Dermis microvascular lymphatic vessel endothelial cell (primary cell): Measurements from ENCODE around the gene HOGA1. TPM values are rescaled to one million over a fixed set of nuclear protein-coding genes. Genes with fewer than 3 reads are reported as not detected.
A peak's percentile ranks its signal among the peaks of the same experiment; 100 is the strongest.
"Not testable (repeated sequence)": the region's sequence is repeated elsewhere in the genome, so short reads cannot be mapped to it uniquely, and the experiment has no call there.

Source experiments
- DNase-seq, 2 donors: peaks; one replicate each; pipeline versions ENCODE4 v3.0.0 to v3.0.0-alpha.2; 2010; ENCODE audit warnings: low read depth in 2 of 2
- total RNA-seq: library from RNA; depleted of rRNA; stranded (reverse); fragments of >200 nt; gene quantifications from 2 replicates; pipeline ENCODE4 v1.2.1, GENCODE V29; 2014

The HOGA1 gene
- total RNA-seq, 1 donor from 2014 or later, result 0.77 TPM

DNA sequence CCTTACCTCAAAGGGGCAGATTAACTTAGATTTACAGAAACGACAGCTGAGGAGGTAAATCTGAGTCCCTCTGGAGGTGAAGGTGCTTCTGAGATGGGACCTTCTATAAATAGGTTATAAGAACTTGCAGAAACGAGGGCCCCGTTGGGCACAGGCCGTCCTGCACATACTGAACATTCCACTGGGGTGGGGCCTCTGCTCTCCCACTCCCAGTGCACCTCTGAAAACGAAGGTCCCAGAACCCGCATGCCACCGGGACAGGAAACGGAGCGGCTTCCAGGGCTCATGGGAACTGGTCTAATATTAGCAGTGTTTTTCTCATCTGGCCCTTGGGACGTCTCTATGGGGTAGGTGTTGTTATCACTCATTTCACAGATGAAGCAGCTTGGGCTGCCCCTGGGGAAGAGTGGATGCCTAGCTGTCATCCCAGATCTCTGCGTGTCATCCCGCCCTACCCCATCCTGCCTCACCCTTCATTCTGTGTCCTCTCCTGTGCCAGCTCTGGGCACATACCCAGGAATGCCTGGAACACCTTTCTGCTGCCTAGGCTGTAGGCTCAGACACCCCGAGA, 24.9 kb downstream of the HOGA1 start:
- DNase-seq, result no peak

DNA sequence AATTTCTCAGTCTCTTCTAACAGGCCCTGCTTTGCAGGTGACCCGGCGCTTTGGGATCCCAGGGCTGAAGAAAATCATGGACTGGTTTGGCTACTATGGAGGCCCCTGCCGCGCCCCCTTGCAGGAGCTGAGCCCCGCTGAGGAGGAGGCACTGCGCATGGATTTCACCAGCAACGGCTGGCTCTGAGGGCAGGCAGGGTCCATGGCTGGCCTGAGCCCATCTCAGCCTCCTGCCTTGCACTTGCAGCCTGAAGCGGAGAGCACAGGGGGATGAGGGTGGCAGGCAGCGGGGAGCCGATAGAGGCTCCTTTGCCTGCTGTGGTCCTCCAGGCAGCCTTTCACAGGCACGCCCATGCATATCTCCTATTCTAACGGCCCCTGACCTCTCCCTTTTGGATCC, 27.3 kb downstream of the HOGA1 start:
- DNase-seq, result no peak

DNA sequence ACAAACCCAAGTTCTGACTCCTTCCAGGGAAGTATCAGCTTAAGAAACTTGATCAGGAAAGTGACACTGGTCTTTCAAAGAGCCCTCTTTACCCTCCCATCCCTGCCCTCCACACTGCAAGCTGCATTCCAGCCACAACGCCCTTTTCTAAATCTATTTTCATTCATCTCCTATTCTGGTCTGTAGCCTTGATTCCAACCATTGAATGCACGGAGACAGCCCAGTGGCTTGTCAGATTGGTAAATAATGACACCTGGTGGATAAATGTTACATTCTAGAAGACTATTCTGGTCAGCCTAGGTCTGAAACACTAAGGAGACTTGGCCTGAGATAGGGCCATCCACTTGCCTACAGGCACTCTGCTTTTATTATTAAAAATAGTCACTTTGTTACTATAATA, 28.2 kb downstream of the HOGA1 start:
- peak; percentile 62 to 74 for DNase-seq

DNA sequence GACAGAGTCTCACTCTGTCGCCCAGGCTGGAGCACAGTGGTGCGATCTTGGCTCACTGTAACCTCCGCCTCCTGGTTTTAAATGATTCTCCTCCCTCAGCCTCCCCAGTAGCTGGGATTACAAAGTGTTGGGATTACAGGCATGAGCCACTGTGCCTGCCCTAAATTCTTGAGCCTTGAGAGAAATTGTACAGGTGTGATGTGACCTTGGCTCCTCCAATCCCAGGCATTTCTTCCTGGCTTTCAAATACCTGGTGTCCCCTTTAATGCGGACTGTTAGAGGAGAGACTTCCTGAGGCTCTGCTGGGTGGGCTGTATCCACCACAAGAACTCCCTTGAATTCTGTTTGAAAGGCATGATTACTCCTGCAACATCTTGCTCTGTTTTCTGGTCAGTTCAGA, 34.1 kb downstream of the HOGA1 start:
- DNase-seq, result no peak

DNA sequence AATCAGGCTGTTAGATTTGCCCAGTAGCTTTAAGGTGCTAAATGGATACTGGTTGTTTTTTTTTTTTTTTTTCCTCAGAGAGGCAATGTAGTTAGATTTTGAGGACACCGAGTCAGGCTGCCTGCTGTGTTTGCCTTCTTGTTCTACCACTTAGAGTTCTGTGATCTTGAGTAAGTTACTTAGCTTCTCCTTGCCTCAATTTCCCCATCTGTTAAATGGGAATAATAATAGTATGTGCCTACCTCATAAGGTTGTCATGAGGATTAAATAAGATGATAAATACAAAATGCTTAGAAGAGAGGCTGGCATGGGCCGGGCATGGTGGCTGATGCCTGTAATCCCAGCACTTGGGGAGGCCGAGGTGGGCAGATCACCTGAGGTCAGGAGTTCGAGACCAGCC, 34.5 kb downstream of the HOGA1 start:
- no peak for DNase-seq

DNA sequence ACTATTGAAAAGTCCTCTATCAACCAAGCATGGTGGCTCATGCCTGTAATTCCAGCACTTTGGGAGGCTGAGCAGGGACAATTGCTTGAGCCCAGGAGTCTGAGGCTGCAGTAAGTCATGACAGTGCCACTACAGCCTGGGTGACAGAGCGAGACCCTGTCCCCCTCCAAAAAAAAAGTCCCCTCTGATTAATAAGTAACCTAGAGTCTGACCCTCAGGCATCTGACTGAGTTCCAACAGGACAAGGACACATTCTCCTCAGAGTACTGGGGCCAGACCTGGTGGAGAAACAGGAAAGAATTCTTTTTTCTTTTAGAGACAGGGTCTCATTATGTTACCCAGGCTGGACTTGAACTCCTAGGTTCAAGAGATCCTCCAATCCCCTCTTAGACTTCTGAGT, 39.1 kb downstream of the HOGA1 start:
- no peak for DNase-seq

DNA sequence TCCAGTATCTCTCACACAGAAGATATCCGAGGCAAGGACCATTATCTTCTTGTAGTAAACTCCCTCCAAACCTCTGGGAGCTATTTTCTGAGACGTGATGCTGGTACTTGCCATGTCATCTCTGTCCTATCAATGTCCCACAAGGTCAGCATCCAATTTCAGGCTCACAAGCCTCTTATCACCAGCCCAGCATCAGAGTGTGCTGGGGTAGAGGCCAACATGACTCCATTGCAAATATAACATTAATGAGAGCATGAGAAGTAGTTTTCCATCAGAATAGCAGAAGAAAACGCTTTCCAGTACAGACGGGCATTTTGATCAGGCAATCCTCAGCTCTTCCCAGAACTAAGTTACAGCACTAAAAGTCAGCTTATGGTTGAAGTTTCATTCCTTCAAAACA, 43.5 kb downstream of the HOGA1 start:
- DNase-seq, result no peak

DNA sequence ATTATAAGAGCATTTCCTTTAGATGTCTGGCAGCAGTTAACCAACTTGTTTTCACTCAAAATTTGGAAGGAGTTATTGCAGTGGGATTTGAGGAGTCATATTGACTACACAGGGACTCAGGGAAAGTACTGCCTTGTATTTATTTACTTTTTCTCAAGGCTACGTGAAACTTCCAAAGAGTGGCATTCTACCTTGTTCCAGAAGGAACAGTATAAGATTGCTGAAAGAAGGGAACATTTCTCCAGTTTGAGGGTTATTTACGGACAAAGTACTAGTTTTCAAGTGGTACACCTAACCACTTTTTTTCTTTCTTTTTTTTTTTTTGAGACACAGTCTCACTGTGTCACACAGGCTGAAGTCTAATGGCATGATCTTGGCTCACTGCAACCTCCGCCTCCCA, 44.0 kb downstream of the HOGA1 start:
- no peak for DNase-seq

DNA sequence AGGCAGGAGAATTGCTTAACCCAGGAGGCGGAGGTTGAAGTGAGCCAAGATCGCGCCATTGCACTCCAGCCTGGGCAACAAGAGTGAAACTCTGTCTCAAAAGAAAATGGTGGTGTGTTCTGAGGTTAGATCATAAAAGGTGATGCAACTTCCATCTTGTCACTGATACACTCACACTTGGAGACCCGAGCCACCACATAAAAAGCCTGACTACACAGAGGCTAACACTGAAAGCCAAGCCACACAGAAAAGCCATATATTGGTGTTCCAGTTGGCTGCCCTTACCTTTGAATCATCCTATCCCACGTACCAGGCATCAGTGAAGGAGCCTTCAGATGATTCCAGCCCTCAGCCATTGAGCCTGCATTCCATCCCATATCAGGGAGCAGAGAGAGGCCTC, 45.1 kb downstream of the HOGA1 start:
- DNase-seq, result no peak

DNA sequence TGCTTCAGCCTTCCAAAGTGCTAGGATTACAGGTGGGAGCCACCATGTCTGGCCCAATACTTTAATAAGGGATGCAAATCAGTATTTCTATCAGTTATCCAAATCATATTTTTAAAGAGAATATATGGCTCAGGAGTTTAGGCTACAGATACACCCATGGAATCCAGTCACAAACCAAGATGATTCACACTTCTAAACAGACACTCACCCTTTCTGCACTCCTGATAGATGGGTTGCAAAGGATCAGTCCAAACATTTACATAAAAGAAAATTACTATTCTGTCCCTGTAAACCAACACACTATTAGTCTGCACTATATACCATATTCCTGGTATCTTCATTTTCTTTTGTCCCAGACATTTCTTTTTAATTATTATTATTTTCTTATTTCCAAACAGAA, 46.9 kb downstream of the HOGA1 start:
- DNase-seq, result no peak

DNA sequence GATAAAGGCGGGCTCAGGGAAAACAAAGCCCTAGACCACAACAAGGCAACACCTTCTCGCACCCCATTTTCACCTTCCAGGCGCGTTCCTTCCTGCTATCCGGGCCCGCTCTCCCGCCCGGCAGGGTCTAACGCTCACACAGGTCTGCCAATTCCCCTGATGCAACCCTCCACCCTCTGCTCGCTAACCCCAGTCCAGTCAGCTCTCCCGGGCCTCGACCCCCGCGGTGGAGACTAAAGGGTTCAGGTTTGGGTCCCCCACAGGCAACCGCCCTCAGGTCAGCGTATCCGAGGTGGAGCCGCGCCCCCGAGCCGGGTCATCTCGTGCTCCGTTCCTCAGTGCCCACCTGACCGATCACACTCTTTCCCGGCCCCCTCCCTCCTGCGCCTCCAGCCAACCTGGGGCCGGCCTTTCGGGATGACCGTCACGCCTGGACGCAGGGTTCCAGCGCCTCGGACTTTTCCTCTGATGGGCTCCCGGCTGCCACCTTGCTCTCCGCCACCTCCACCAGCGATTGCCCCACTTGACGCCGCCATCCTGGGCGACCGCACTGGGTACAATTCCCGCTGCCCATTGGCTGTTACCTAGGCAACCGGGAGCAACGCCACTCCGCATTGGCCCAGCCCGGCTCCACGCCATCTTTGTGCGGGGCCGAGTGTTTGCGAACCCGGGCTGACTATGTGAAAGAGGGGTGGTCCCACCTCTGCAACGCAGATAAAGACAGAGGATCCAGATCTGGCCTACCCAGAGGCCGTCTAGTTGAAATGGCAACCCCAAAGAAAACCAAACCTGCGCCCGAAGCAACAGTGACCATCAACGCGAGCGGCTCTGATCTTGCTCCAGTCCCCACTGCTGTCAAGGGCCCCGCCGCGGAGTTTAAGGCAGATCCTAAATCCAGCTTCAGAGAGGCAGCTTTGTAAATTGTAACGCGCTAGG, 49.0 kb downstream of the HOGA1 start, which contains the start of gene MORN4:
TSS of gene MORN4 (minus strand) at position 552 of the 936 bp plus-strand sequence. CDS start 13,847 bp downstream, outside the sequence.
- DNase-seq, result peak; percentile 79 to 89

DNA sequence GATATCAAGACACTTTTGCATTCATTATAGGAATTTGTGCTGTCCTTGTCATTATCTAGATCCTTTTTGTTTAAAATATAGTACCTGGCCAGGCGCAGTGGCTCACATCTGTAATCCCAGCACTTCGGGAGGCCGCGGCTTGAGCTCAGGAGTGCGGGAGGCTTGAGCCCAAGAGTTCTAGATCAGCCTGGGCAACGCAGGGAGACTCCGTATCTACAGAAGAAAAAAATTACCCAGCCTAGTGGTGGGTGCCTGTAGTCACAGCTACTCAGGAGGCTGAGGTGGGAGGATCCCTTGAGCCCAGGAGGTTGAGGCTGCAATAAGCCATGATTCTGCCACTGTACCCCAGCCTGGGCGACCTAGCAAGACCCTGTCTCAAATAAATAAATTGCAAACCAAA, 49.7 kb downstream of the HOGA1 start:
- peak in 1 of 2 donors; percentile 21 for DNase-seq

DNA sequence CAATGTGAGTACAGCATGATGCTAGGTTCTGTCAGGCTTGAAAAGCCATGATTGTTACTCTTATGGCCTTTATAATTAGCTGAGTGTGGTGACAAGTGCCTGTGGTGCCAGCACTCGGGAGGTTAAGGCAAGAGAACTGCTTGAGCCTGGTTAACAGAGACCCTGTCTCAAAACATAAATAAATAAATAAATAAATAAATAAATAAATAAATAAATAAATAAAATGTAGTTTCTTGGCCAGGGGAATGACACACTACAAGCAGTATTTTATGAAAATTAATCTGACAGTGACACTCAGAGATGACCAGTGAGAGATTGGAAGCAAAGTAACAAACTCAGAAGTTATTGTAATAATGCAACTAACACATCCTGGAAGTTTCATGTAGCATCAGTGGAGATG, 51.4 kb downstream of the HOGA1 start:
- no peak for DNase-seq

DNA sequence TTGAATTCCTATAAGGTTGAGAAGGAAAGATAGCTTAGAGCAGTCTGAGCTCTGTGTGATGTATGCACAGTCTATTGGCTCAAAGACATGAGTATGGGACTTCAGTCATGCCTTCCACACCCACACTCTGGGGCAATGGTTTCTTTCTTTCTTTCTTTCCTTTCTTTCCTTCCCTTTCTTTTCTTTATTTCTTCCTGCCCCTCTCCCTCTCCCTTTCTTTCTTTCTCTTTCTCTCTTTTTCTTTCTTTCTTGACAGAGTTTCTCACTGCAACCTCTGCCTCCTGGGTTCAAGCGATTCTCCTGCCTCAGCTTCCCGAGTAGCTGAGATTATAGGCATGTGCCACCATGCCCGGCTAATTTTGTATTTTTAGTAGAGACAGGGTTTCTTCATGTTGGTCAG, 54.9 kb downstream of the HOGA1 start:
- DNase-seq, result not testable (repeated sequence)

DNA sequence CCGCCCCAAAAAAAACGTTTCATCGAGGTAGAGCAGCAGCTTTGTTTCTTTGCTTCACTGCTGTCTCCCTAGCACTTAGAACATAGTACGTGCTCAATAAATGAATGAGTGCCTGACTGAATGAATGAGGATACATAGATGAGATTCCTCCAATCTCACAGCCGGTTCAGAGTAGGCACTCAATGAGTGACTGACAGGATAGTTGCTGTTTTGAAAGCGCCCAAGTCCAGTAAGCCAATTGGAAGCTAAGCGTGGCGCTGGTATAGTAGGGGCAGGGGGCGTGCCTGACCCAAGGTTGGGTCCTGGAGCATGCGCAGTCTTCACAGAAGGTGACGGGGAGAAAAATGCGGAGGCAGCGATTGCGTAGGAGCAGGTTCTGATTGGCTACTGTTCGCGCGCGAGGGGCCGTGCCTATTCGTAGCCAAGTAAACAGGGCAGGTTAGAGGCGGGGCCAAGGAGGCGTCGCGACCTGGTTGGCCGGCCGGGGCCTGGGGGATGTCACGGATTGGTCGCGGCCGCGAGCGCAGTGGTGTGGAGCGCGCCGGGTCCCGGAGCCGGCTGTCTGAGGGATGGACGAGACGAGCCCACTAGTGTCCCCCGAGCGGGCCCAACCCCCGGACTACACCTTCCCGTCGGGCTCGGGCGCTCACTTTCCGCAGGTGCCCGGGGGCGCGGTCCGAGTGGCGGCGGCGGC, 56.1 kb downstream of the HOGA1 start, which contains the start of gene PI4K2A:
TSS of gene PI4K2A (plus strand) at position 498 of the 694 bp plus-strand sequence. CDS start at position 570, 72 bp downstream.
- peak; percentile 99 to 100 for DNase-seq

DNA sequence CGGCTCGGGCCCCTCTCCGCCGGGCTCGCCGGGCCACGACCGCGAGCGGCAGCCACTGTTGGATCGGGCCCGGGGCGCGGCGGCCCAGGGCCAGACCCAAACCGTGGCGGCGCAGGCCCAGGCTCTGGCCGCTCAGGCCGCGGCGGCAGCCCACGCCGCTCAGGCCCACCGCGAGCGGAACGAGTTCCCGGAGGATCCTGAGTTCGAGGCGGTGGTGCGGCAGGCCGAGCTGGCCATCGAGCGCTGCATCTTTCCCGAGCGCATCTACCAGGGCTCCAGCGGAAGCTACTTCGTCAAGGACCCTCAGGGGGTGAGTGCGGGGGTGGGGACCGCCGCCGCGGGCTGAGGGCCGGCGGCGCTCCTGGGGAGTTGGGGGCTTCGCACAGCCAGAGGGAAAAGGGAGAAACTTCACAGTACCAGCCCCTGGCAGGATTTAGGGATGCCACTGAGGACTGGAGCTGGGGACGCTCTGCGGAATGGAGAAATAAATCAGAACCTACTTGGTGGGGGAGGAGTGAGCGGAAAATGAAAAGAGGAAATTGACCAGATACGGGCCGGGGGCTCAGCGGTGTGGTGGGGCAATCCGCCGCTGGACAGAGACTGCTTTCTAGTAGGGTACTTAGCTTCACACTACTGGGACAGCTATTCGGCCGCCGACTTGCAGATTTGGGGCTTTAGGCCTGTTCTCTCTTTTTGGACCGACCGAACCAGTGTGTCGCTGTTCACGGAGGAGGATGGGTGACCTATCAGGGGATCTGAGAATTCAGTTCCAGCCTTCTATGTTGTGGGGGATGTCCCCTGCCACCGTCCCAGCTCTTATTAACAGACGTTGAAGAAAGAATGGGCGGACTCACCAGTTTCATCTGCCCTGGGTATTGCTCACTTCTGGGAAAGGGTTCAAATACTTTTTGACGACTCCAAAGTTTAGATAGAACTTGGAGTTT, 57.0 kb downstream of the HOGA1 start:
- DNase-seq, result peak in 1 of 2 donors; percentile 46

DNA sequence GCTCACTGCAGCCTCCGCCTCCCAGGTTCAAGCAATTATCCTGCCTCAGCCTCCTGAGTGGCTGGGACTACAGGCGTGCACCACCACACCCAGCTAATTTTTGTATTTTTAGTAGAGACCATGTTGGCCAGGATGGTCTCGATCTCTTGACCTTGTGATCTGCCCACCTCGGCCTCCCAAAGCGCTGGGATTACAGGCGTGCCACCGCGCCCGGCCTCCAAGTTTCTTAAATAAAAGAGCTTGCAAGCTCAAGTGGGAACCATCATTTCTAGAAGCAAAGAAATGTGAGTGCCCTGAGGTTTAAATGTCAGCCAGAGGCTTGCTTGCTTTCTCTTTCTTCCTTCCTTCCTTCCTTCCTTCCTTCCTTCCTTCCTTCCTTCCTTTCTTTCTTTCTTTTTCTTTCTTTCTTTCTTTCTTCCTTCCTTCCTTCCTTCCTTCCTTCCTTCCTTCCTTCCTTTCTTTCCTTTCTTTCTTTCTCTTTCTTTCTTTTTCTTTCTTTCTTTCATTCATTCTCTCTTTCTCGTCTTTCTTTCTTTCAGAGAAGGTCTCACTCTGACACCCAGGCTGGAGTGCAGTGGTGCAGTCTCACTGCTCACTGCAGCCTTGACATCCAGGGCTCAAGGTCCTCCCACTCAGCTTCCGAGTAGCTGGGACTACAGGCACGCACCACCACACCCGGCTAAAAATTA, 58.4 kb downstream of the HOGA1 start:
- not testable (repeated sequence) for DNase-seq

DNA sequence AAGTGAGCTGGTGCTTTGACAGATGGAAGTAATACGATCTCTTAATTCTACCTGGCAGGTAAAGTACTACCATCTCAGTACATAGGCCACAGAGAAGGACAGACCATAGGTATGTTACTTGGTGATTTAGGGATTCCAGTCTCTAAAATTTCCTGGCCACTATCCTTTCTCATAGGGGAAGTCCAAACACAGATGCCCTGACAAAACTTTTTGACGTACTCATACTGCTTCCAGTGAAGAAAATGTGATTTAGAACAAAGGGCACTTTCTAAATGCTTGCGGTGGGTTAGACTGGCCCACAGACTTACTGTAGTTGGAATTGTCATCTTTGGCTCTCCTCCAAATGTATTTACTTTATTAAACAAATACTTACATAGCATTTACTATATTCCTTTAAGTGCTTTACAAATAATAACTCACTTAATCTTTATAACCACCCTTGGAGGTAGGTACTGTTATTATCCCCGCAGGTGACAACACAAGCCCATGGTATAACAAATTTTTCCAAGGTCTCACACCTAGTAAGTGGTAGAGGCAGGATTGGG, 59.3 kb downstream of the HOGA1 start:
- no peak for DNase-seq

DNA sequence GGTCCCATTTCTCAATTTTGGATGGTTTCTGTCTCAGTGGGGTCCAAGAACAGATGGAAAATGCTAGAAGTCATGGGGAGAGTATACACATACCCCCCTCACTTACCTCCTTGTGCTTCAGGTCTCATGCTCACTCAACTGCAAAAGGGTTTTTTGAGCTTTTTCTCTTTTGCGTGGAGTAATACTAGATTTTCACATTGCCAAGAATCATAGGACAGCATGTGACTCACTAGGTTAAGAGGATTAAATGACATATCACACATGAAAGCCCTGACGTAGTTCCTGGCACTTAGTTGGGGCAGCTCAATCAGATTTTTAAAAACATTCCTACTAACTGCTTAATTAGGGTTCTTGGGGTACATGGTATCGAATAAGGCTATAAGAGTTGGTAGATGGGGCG, 60.7 kb downstream of the HOGA1 start:
- no peak for DNase-seq

DNA sequence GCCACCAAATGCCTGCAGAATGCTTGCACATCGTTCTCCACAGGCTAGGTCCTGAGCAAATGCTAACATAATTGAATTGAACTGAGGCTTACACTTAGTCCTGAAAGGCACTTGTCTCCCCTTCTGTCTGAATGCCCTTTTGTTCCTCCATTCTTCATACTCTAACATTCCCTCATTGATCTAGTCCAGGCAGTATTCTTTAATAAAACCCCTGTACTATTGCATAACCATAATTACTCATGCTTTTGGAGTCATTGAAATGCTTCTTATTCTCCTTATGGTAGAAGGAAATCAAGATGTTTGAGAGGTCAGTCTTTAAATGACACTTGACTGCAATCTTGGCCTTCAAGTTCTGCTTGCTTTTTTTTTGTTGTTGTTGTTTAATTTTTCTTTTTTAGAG, 63.4 kb downstream of the HOGA1 start:
- no peak for DNase-seq
